Measurements from ENCODE around the gene EXOC2.
"Not testable (repeated sequence)": the region's sequence is repeated elsewhere in the genome, so short reads cannot be mapped to it uniquely, and the experiment has no call there.

EXOC2 gene

DNA sequence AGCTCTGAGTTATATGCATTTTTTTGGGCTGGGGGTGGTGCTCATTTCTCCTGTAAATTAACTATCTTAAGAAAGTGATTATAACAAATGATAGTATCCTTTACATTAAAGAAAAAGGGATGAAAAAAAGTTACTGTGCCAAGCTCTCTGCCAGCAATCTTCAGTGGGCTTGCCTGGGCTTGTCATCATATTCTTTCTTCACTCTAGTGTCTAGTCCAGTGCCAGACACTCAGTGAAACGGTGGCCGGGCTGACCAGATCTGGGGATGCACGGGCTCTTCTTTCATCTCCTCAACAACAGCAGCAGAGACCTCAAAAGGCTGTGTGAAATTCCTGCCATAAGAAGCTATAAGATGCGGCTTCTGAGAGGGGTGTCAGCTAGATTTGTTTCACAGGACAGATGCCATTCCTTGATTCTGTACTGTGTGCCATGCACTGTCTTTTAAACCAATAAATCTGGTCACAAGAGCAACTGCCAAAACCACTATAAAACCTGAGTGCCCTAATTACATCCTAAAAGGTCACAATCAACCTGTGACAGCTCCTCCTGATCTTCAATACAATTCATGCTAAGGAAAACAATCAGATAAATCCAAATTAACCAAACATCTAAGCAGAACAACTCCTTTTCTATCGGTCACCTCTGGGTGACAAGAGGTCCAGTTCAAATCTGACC, 12.1 kb downstream of the EXOC2 start:
- no peak for DNase-seq

DNA sequence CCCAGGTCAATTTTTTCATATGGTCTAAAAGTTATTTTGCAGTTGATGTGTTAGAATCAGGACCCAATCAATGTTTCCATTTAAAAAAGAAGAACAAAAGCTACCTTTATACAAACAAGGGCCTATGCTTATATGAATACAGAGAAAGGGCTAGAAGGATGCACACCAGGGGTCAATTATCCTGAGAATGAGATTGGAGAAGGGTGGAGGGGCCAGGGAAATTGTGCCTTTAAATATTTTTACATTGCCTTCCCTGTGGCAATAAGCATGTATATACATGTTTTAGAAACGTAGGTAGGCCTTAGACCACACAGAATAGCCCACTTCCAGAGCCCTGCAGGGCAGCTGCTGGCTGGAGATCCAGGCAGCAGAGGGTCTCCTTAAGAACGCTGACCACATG, 12.7 kb downstream of the EXOC2 start:
- no peak for DNase-seq

DNA sequence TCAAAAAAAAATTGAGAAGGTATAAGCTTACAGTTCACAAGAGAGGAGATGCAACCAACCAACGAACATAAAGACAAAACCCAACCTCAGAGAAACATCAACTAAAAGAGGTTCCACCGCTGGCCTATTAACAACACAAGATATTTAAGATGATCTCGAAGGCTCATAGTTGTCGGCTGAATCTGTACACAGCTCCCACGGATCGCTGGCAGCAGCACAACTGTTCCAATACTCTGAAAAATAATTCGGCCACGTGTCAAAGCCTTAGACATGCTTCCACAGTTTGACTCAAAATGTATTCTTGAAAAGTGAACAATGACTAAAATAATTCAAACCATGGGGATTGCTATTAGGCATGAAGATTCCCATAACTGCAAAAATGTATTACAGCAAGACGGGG, 13.7 kb downstream of the EXOC2 start:
- DNase-seq = no peak

DNA sequence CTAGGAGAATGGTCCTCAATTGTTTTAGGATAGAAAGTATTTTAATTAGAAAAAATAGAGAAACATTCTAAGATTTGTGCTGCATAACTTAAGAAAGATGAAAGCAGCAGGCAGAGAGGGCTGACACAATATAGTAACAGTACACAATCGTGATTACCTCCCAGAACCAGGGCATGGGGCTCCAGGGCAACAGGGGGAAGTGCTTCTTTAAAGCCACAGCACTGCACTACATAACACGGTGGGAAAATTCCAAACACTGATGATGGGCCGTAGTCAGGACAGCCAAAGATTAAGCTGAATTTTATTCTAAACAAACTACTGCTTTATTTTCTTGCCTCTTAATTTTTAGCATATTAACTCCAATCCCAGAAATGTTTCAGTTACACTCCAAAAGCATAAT, 14.4 kb downstream of the EXOC2 start:
- DNase-seq = no peak

DNA sequence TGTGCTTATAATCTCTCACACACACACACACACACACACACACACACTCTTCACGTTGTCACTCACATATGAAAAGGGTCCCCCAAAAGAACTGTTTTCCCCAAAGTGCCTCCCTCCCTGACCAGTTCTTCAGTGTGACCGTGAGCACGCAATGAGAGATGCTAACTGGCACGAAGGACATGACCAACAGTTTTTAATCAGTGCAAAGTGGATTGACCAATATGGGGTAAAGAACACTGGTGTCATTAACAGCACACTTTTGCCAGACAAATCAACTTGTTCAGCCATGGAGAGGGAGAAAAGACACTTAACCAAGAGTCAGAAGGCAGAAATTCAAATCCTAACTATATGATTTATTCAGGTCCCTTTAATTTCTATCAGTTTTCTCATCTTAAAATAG, 15.0 kb downstream of the EXOC2 start:
- no peak for DNase-seq

DNA sequence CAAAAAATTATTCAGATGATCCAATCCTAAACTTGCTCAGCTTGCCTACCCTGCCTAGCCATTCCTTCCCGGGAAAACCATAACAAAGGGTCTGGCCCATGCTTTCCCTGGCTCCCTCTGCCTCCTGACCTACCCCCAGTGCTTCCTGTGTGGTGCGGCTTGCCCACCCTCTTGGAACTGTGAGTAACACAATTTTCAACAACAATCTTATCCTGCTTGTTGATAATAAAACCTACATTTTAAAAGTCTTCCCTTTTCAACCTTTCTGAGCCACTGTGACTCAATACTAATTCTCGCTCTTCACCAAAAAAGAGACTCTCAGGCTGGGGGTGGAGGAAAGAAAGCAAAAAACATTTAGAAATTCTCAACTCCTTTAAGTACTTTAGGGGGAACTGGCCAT, 18.0 kb downstream of the EXOC2 start:
- no peak for DNase-seq

DNA sequence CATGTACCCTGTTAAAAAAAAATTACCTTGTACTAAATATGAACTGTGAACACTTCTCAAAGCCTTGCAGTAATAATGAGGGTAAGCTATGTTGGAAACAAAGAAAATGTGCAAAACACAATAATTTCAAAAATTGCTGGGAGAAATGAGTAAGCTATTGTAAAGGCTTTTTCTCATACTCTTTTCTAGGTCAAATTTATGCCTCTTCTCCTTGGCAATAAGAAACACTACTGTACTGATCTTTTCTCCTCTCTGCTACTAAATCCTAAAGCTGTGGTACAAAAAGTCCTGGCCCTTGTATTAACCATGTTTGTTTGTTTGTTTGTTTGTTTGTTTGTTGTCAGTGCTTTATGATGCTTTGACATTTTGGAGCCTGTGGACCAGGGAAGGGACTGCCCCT, 18.5 kb downstream of the EXOC2 start:
- DNase-seq = no peak

DNA sequence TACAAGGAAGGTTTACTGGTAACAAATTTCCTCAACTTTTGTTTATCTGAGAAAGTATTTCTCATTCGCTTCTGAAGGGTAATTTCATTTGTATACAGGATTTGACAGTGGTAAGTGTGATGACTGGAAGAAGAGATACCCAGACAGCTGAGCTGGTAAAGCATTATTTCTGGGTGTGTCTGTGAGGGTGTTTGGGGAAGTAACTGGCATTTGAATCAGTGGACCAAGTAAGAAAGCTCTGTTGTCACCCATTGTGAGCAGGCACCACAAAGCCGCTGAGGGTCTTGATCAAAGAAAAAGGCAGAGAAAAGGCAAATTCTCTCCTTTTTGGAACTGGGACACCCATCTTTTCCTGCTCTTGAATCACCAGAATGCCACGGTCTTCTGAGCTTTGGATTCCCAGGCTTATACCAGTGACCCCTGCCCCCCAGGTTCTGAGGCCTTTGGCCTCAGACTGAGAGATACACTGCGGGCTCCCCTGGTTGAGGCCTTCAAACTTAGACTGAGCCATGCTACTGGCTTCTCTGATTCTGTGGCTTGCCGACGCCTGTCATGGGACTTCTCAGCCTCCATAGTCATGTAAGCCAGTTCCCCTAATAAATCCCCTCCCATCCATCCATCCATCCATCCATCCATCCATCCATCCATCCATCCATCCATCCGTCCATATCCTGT, 25.5 kb downstream of the EXOC2 start:
- DNase-seq = no peak

DNA sequence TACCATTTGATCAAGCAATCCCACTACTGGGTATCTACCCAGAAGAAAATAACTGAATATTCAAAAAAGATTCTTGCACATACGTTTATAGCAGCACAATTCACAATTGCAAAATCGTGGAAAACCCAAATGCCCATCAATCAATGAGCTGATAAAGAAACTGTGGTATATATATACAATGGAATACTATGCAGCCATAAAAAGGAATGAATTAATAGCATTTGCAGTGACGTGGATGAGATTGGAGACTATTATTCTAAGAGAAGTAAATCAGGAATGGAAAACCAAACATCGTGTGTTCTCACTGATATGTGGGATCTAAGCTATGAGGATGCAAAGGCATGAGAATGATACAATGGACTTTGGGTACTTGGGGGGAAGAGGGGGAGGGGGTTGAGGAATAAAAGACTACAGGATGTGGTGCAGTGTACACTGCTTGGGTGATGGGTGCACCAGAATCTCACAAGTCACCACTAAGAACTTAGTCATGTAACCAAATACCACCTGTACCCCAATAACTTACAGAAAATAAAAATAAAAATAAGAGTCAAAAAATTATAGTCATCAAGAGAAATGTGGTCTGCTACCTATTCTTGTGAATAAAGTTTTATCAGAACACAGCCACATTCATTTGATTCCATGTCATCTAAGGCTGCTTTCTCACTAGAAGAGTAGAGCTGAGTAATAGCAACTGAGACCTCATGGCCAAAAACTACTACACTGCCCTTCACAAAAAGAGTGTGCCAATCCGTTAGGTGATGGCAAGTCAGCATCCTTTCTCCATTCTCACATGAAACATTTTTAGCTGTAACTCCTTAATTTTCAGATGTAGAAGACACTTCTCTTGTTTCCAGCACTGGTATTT, 27.3 kb downstream of the EXOC2 start:
- no peak for DNase-seq

DNA sequence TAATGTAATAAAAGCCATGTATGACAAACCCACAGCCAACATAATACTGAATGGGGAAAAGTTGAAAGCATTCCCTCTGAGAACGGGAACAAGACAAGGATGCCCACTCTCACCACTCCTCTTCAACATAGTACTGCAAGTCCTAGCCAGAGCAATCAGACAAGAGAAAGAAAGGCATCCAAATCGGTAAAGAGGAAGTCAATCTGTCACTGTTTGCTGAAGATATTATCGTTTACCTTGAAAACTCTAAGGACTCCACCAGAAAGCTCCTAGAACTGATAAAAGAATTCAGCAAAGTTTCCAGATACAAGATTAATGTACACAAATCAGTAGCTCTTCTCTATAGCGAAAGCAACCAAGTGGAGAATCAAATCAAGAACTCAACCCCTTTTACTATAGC, 29.2 kb downstream of the EXOC2 start:
- DNase-seq = not testable (repeated sequence)

DNA sequence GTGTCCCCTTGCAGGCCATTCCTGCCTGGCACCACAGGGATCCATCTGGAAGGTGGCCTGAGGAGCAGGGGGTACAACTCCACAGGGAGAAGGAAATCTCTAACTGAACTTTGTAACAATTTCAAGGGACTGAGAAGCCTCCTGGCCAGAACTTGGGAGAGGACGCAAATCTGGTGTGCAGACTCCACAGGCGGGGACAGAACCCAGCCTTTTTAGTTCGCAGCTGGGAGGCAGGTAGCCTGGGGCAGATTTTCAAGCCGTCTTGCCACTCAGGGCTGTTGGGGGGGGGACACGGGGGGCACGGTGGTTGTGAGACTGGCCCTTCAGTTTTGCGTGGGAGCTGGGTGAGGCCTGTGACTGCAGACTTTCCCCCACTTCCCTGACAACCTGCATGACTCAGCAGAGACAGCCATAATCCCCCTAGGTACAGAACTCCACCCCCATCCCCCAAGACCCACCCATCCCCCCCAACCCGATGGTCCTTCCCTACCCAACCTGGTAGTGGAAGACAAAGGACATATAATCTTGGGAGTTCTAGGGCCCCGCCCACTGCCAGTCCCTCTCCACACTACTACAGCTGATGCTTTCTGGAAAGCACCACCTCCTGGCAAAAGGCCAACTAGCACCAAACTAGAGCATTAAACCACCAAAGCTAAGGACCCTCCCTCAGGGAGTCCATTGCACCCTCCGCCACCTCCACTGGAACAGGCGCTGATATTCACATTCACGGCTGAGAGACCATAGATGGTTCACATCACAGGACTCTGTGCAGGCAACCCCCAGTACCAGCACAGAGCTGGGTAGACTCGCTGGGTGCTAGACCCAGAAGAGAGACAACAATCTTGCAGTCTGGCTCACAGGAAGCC, 33.0 kb downstream of the EXOC2 start:
- DNase-seq = no peak

DNA sequence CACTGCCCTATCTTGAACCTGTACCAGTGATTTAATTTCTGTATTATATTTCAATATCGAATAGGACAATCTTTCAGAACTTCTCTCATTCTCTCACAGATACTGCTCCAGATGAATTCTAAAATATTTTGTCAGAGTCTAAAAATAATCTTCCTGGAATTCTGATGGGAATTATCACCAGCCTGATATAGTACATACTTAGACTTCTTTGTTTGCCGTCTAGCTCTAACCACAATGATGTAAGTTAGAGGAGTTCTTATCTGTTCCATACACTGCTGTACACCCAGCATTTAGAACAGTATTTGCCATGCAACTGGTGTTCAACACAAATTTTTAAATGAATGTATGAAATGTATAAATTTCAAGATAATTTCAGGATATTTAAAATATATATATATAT, 34.7 kb downstream of the EXOC2 start:
- DNase-seq = no peak

DNA sequence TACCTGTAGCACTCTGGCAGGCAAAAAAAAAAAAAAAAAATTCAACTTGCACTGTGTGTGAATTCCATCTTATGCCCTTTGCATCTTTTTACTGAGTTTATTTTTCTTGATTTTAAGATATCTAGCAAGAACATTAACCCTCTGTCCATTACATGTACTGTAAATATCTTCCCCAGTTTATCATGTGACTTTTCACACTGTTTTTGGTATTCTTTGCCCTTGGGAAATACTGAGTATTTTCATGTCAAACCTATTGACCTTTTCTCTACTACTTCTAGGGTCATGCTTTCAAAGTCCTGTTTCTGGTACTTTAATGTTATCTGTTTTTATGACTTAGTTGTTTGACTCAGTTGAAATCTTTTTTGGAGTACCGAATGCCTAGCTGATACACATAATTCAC, 35.2 kb downstream of the EXOC2 start:
- DNase-seq = no peak

DNA sequence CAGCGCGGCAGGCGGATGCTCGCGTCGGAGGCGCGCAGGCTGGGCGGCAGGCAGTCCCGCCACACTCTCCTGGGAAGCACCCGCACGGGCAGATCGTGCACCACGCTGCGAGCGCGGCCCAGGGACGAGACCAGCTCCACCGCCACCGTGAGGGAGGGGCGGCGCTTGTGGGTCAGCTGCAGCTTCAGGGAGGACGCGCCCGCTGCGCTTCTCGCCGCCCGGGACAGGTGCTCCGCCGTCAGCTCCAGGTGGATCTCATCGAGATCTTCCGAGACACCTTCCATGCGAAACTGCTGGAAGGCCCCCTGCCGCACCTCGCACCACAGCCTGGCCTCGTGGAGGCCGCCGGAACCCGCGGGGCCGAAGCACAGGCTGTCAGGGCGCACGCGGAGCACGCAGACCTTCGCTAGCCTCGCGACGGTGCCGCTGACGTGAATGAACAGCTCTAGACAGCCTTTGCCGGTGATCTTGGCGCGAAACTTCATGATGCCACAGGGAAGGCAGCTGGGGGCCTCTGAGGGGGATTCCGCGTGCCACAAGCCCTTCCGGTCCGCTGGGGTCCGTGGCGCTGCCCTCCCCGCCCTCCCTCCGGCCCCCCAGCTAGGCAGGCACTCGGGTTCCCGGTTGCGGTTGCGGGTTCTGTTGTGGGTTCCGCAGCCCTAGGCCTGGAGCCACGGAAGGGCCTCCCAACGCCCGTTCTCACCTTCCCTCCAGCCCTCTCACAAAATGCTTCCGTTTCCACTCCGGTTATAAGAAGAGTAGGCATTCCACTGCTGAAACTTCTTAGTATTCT, 36.3 kb downstream of the EXOC2 start, which contains the start of gene HUS1B:
HUS1B (minus strand) TSS at position 641 of the 793 bp plus-strand sequence; CDS start at position 485, 156 bp downstream.
- no peak for DNase-seq

DNA sequence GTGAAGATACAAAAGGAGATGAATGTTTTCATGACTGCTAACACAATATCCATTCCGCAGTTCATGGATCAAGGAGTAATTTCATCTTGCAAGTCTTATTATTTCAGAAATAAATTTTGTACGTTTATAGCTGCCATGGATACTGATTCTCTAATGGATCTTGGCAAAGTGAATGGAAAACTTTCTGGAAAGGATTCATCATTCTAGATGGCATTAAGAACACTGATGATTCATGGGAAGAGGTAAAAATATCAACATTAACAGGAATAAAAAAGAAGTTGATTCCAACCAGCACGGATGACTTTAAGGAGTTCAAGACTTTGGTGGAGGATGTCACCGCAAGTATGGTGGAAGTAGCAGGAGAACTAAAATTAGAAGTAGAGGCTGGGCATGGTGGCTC, 38.8 kb downstream of the EXOC2 start:
- no peak for DNase-seq

DNA sequence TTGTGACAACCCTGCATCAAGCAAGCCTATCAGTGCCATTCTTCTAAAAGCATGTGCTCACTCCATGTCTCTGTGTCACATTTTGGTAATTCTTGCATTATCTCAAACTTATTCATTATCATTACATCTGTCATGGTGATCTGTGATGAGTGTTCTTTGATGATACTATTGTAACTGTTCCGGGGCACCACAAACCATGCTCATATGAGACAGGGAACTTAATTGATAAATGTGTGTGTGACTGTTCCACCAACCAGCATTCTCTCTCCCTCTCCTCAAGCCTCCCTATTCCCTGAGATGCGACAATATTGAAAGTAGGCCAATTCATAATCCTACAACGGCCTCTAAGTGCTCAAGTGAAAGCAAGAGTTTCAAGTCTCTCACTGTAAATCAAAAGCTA, 40.1 kb downstream of the EXOC2 start:
- DNase-seq = no peak

DNA sequence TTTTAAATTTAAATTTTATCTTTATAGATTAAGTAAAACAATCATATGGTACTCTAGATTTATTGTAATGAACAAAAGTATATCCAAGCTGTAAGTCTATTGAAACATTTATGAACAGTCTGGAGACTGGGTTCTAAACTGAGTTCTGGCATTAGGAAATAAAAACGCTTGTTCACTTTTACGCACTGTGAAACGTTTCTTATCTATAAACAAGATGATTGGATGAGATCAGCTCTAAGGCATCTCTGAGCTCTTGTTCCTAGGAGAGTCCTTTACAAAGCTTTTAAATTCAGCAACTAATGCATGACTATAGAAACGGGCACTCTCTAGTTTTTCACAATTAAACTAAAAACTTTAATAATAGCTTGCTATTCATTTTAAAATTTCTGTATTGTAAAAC, 42.8 kb downstream of the EXOC2 start:
- no peak for DNase-seq

DNA sequence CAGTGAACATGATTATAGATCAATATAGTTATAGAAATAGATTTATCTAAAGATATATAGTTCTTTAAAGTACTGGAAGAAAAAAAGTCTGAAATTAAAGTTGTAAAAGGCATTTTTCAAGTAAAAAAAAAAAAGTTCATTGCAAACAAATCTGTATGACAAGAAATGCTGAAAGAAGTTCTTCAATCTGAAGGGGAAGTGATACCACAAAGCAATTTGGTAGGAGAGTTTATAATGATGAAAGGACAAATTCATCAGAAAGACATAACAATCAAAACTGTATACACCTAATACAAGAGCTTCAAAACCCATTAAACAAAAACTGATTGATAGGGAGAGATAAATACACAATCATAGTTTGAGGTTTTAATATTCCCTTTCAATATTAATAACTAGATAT, 50.1 kb downstream of the EXOC2 start:
- DNase-seq = no peak

DNA sequence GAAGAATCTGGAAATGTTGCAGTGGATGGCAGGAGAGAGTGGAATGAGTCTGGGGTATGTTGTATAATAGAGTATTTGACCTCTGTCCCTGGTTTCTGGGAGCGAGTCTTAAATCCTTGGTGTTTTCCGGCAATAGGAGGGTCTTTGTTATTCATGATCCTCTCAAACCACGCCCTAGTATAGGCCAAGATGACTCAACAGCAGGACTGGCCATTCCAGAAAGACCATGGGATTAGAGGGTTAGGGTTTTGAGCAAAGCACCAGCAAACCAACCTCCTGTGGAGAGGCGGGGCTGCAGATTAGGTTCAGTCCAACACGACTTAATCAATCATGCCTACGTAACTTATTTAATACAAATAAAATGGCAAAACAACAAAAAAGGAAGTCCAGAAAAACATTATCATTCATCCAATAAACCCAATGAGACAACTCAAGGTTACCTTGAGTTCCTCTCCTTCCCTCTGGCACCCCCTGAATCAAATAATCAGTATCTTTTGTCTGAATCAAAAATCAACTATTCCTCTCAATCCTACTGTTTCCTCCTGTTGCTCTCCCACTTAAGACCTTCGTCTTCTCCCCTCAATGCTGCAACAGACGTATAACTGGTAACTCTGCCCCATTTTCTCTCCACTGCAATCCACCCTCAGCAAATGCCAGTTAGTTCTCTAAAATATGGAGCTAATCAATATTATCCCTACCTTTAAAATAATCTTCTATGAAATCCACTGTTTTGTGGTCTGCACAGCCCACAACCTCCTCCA, 51.5 kb downstream of the EXOC2 start:
- no peak for DNase-seq

DNA sequence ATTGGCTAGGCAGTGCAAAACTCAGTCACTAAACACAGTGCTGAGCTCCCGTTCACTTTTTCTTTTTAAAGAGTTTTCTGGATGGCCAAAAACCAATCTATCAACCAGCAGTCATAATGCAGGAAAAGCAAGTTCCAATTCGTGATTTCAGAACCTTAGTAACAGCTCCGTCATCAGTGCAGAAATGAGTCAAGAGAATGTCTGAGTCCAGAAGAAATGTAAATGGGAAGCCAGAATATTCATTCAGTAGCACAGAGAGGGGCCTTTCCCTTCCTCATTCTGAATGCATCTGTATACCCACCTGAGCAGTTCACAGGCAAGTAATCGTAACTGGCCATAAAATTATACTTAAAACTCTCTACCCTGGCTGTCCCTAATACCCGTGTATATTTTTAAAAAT, 56.5 kb downstream of the EXOC2 start:
- no peak for DNase-seq

DNA sequence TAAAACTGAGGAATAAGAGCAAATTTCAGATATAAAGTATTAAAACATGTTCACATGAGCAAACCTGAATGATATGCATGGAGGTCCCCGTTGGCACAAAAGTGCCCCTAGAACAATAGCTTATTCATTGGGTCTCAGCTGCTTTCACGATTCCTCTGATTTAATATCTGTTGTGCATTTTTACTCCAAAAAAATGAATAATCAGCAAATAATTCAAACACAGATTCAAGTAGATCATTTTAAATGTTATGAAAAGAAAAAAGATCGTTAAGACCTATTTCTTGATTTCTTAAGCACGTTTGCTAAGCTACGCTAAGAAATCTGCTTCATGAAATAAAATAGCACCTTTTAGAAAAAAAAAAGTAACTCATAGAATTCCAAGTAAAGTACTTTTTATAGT, 57.7 kb downstream of the EXOC2 start:
- no peak for DNase-seq

Measured in NCI-H1930 (cell line).